CD4-positive, CD25-positive, alpha-beta regulatory T cell (primary cell): ENCODE results near the gene CNTN4. TPM values are rescaled to one million over a fixed set of nuclear protein-coding genes. Genes with fewer than 3 reads are reported as not detected.

Source experiments
- ATAC-seq, 2 donors: fragments of 150-1000 bp; cut with Tn5 transposase; one replicate each; pipeline ENCODE4 v1.10.0; 2021; ENCODE audit warnings: low read depth in 2 of 2, moderate number of reproducible peaks in 2 of 2, moderate library complexity in 1 of 2
- DNase-seq, 3 donors: peaks; one replicate each; pipeline versions ENCODE4 v3.0.0 to v3.0.0-alpha.2; 2012 to 2022; ENCODE audit warnings: mixed read lengths in 1 of 3
- H3K27ac ChIP-seq: one replicate; pipeline ENCODE4 v1.7.0; 2013; ENCODE audit warnings: mild to moderate bottlenecking, low read length; ENCODE audit not compliant: insufficient read depth, poor library complexity, severe bottlenecking
- H3K27me3 ChIP-seq: one replicate; pipeline ENCODE4 v1.7.0; 2013; ENCODE audit warnings: low read length; ENCODE audit not compliant: control insufficient read depth, insufficient read depth
- H3K36me3 ChIP-seq: one replicate; pipeline ENCODE4 v1.7.0; 2013; ENCODE audit warnings: mild to moderate bottlenecking, low read length, moderate library complexity; ENCODE audit not compliant: control insufficient read depth, insufficient read depth
- H3K4me1 ChIP-seq: 2 replicates; pipeline ENCODE4 v1.7.0; 2013; ENCODE audit warnings: mild to moderate bottlenecking, low read length; ENCODE audit not compliant: insufficient read depth, control insufficient read depth, poor library complexity, severe bottlenecking
- H3K4me3 ChIP-seq: one replicate; pipeline ENCODE4 v1.7.0; 2013; ENCODE audit warnings: low read depth, mild to moderate bottlenecking, low read length, moderate library complexity
- H3K9me3 ChIP-seq, 2 experiments: 1 replicate in 1 of 2; 2 replicates in 1 of 2; pipeline ENCODE4 v1.7.0; 2013; ENCODE audit warnings: low read length in 2 of 2, mild to moderate bottlenecking in 1 of 2, moderate library complexity in 1 of 2; ENCODE audit not compliant: control insufficient read depth in 2 of 2
- H3K27ac Mint-ChIP-seq, 3 donors: one replicate each; pipeline ENCODE4 v1.8.0; 2020 to 2022; ENCODE audit warnings: mild to moderate bottlenecking in 3 of 3, mixed read lengths in 3 of 3, moderate library complexity in 2 of 3
- H3K27me3 Mint-ChIP-seq: one replicate; pipeline ENCODE4 v1.8.0; 2022; ENCODE audit warnings: mild to moderate bottlenecking, mixed read lengths
- H3K36me3 Mint-ChIP-seq: one replicate; pipeline ENCODE4 v1.8.0; 2020; ENCODE audit warnings: mixed read lengths
- H3K4me1 Mint-ChIP-seq, 4 donors: one replicate each; pipeline ENCODE4 v1.8.0; 2020 to 2022; ENCODE audit warnings: mixed read lengths in 4 of 4, mild to moderate bottlenecking in 1 of 4
- H3K4me3 Mint-ChIP-seq, 4 donors: one replicate each; pipeline ENCODE4 v1.8.0; 2020 to 2022; ENCODE audit warnings: mild to moderate bottlenecking in 4 of 4, mixed read lengths in 4 of 4, moderate library complexity in 3 of 4
- H3K9me3 Mint-ChIP-seq, 7 donors: one replicate each; pipeline ENCODE4 v1.8.0; 2020 to 2022; ENCODE audit warnings: mixed read lengths in 7 of 7, mild to moderate bottlenecking in 3 of 7, moderate library complexity in 2 of 7
- polyA plus RNA-seq, 4 donors: library from polyadenylated mRNA; unstranded; fragments of 300-500 nt; fragmentation: Illumina TruSeq; gene quantifications; one replicate each; pipeline ENCODE4 v1.2.3, GENCODE V29; 2021
- total RNA-seq: library from RNA; stranded (reverse); gene quantifications from one replicate; pipeline ENCODE4 v1.2.3, GENCODE V29; 2022

The CNTN4 gene
- total and polyA plus RNA-seq, 5 donors from 2014 or later: not detected

DNA sequence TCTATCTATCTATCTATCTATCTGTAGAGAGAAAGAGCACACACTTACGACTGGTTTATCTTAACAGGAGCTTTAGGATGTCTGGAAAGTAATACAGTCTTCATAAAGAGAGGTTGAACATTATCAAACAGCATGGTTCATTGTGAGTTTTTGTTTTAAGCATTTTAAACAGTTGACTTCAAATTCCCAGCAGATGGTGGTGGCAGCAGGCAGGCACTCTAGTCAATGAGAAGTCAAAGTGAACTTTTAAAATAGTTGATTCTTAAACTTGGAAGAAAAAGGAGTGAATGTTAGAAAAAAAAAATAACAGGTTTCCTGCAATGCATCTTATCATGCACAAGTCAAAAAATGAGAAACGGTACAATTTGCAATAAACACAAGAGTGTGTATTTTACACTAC is 578.8 kb downstream of the CNTN4 start:
- H3K36me3 ChIP-seq: no peaks in the 10 kb centered on the region
- Mint-ChIP-seq H3K27ac (no peak overlapping the region), H3K4me3 (no peak overlapping the region), H3K27me3 (no peaks in the 10 kb centered on the region), H3K36me3 (no peaks in the 10 kb centered on the region), H3K9me3 (peaks cover 0 to 9% (median 0%) of the 10 kb centered on the region in 7 donors), H3K4me1 (no peaks in the 10 kb centered on the region)
- H3K27ac ChIP-seq: no peak overlapping the region
- H3K9me3 ChIP-seq: no peaks in the 10 kb centered on the region
- ATAC-seq: no peak
- no peaks in the 10 kb centered on the region for H3K27me3 ChIP-seq
- H3K4me1 ChIP-seq: no peaks in the 10 kb centered on the region
- H3K4me3 ChIP-seq: no peak overlapping the region
- no peak for DNase-seq

DNA sequence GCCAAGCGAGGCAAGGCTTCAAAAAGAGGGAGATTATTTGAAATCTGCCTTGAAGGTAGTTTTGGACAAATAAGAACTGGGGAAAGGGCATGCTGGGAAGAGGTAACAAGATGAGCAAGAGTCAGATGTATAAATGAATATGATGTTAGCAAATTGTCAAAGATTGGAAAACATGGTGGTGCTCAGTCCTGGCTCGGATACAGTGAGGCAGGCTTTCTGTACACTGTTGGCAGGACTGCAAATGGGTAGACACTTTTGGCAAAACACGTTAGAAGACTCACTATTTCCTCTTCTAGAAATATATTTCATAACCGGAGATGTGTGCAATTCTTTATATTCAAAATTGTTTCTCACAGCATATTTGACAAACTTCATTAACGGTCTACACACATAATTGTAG is 581.6 kb downstream of the CNTN4 start:
- Histone ChIP-seq H3K27me3 (no peaks in the 10 kb centered on the region), H3K36me3 (no peaks in the 10 kb centered on the region), H3K27ac (no peak overlapping the region), H3K9me3 (no peaks in the 10 kb centered on the region), H3K4me3 (no peak overlapping the region), H3K4me1 (no peaks in the 10 kb centered on the region)
- H3K4me3 Mint-ChIP-seq: no peak overlapping the region
- no peaks in the 10 kb centered on the region for H3K4me1 Mint-ChIP-seq
- H3K9me3 Mint-ChIP-seq: peaks cover 0 to 7% (median 0%) of the 10 kb centered on the region in 7 donors
- H3K27ac Mint-ChIP-seq: no peak overlapping the region
- no peaks in the 10 kb centered on the region for H3K27me3 Mint-ChIP-seq
- ATAC-seq: no peak
- no peaks in the 10 kb centered on the region for H3K36me3 Mint-ChIP-seq
- DNase-seq: no peak

DNA sequence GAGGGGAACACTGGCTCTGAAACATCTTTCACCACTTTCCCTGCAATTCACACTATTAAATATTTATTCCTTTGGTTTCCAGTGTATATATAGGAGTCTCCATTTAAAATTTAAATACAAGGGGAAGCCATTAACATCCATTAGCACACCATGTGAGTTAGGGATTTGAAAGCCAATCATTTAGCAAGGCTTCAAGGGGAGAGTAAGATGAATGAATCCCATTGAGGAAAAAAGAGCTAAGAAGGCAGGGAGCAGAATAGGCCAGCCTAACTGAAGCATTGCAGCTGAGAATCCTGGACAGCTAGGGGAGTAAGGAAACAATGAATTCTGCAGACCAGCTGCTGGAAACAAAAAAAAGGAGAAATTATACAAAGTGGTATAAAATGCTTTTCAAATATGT is 585.4 kb downstream of the CNTN4 start:
- ATAC-seq (no peak), DNase-seq (no peak)
- H3K27me3 ChIP-seq: no peaks in the 10 kb centered on the region
- no peak overlapping the region for H3K4me3 ChIP-seq
- no peak overlapping the region for H3K27ac ChIP-seq
- H3K4me3 Mint-ChIP-seq: peak overlapping the region in 1 of 4 donors; percentile 85
- peaks cover 0 to 7% (median 0%) of the 10 kb centered on the region in 7 donors for H3K9me3 Mint-ChIP-seq
- H3K4me1 ChIP-seq: no peaks in the 10 kb centered on the region
- H3K36me3 Mint-ChIP-seq: no peaks in the 10 kb centered on the region
- H3K9me3 ChIP-seq: no peaks in the 10 kb centered on the region
- H3K36me3 ChIP-seq: no peaks in the 10 kb centered on the region
- no peak overlapping the region for H3K27ac Mint-ChIP-seq
- no peaks in the 10 kb centered on the region for H3K4me1 Mint-ChIP-seq
- H3K27me3 Mint-ChIP-seq: no peaks in the 10 kb centered on the region

DNA sequence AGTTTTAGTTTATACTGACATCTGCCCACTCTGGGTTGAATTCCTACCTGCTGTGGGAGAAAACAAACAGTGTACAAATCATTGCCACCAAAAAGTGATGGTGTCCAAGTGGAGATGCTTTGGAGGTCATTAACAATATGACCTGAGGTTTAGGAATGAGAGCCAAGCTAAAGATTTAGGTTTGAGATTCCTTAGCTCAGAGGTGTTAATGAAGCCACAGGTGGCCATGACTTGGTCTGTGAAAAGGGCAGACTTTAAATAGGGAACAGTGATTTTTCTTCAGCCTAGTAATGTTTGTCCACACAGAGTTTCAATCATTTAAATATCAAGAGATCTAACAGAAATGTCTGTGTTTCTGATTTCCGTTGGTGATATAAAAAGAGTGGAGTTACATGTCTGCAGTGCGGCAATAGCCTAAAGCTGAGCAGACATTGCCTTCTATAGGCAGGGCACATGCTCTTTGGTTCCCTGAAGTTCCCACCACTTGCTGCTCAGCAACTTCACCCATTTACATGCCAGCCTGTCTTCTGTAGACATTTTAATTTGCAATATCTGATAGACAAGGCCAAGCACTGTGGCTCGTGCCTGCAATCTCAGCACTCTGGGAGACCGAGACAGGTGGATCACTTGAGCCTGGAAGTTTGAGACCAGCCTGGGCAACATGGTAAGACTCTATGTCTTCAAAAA is 588.3 kb downstream of the CNTN4 start:
- Histone ChIP-seq H3K4me3 (no peak overlapping the region), H3K4me1 (no peaks in the 10 kb centered on the region), H3K9me3 (no peaks in the 10 kb centered on the region), H3K36me3 (no peaks in the 10 kb centered on the region), H3K27me3 (no peaks in the 10 kb centered on the region), H3K27ac (no peak overlapping the region)
- Mint-ChIP-seq H3K9me3 (peaks cover 0 to 3% (median 0%) of the 10 kb centered on the region in 7 donors), H3K4me1 (no peaks in the 10 kb centered on the region), H3K4me3 (no peak overlapping the region), H3K27me3 (no peaks in the 10 kb centered on the region), H3K36me3 (no peaks in the 10 kb centered on the region), H3K27ac (no peak overlapping the region)
- no peak for DNase-seq
- no peak for ATAC-seq

DNA sequence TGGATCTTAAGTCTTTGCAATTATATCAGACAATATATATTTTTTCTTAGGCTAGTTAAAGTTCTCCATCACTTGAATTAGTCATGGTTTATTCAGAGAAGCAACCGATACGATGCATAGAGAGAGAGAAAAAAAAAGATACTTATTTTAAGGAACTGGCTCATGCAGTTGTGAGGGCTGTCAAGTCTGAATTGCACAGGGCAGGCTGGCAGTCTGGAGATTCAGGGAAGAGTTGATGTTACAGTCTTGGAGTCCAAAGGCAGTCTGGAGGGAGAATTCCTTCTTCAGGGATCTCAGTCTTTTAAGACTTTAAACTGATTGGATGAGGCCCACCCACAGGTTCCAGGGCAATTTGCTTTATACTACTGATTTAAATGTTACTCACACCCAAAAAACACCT is 598.9 kb downstream of the CNTN4 start:
- Histone ChIP-seq H3K27ac (no peak overlapping the region), H3K4me3 (no peak overlapping the region), H3K9me3 (no peaks in the 10 kb centered on the region), H3K4me1 (no peaks in the 10 kb centered on the region), H3K27me3 (no peaks in the 10 kb centered on the region), H3K36me3 (no peaks in the 10 kb centered on the region)
- ATAC-seq: no peak
- Mint-ChIP-seq H3K4me3 (no peak overlapping the region), H3K4me1 (no peaks in the 10 kb centered on the region), H3K27ac (no peak overlapping the region), H3K36me3 (no peaks in the 10 kb centered on the region), H3K9me3 (peaks cover 0 to 3% (median 2%) of the 10 kb centered on the region in 7 donors), H3K27me3 (no peaks in the 10 kb centered on the region)
- DNase-seq: no peak

DNA sequence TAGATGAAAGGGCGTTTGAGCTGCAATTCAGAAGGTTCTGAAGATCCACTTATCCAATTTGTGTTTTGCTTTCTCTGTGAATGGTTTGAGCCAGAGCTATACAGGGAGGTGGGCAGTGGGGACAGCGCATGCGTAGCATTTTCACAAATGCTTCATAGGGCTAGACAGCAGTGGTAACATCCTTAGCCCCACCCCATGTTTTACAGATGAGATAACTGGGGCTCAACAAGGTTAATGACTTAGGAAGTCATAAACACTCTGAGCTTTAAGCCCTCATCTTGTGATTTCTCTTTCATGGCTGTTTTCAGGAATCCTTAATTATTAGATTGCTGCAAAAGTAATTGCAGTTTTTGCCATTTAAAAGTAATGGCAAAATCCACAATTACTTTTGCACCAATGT is 602.8 kb downstream of the CNTN4 start:
- Mint-ChIP-seq H3K27me3 (no peaks in the 10 kb centered on the region), H3K4me1 (no peaks in the 10 kb centered on the region), H3K9me3 (no peaks in the 10 kb centered on the region), H3K27ac (no peak overlapping the region), H3K36me3 (no peaks in the 10 kb centered on the region), H3K4me3 (no peak overlapping the region)
- Histone ChIP-seq H3K27me3 (no peaks in the 10 kb centered on the region), H3K27ac (no peak overlapping the region), H3K9me3 (no peaks in the 10 kb centered on the region), H3K4me3 (no peak overlapping the region), H3K36me3 (no peaks in the 10 kb centered on the region), H3K4me1 (no peaks in the 10 kb centered on the region)
- DNase-seq (no peak), ATAC-seq (no peak)

DNA sequence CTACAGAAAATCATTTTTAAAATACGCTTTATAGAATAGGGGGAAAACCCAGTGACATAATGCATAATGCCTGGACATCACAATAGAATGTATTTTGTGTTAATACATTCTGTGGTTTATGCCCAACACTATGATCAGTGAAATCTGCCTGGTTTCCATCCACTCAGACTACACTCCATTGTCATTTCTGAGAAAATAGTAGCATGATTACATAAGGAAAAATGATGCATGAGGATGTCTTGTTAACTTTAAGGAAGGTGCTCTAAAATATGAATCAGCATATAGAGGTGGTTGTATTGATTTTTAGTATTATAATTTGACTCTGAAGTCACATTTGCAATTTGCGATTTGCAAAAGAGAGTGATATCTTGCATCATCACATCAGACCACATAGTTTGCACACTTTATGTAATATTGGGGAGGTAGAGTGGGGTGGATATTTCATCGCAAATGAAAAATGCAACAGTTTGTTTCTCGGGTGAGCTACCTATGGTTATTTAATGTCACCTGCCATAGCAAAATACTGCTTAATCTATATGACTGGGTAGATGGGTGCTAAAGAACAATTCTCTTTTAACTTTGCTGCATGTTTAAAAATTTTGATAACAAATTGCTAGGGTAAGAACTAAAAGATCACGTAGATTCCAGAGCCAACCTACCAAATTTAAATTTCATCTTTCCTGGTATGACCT is 607.6 kb downstream of the CNTN4 start:
- Mint-ChIP-seq H3K27me3 (no peaks in the 10 kb centered on the region), H3K9me3 (peaks cover 0 to 2% (median 0%) of the 10 kb centered on the region in 7 donors), H3K4me3 (no peak overlapping the region), H3K4me1 (no peaks in the 10 kb centered on the region), H3K36me3 (no peaks in the 10 kb centered on the region), H3K27ac (no peak overlapping the region)
- H3K36me3 ChIP-seq: no peaks in the 10 kb centered on the region
- no peak overlapping the region for H3K27ac ChIP-seq
- no peaks in the 10 kb centered on the region for H3K4me1 ChIP-seq
- ATAC-seq: no peak
- no peaks in the 10 kb centered on the region for H3K27me3 ChIP-seq
- H3K4me3 ChIP-seq: no peak overlapping the region
- peak in 1 of 3 donors; percentile 1 for DNase-seq
- H3K9me3 ChIP-seq: no peaks in the 10 kb centered on the region

DNA sequence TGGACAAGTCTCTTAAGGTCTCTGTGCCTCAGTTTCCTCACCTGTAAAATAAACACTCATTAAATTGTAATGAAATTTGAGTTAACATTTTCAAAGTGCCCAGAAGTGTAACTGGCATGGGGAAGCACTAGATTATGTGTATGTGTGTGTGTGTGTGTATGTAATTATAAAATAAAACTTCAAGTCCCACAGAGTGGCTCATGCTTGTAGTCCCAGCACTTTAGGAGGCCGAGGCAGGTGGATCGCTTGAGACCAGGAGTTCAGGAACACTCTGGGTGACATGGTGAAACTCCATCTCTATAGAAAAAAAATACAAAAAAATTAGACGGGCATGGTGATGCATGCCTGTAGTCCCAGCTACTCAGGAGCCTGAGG is 608.2 kb downstream of the CNTN4 start:
- Mint-ChIP-seq H3K4me3 (no peak overlapping the region), H3K27ac (no peak overlapping the region), H3K4me1 (no peaks in the 10 kb centered on the region), H3K9me3 (peaks cover 0 to 2% (median 0%) of the 10 kb centered on the region in 7 donors), H3K36me3 (no peaks in the 10 kb centered on the region), H3K27me3 (no peaks in the 10 kb centered on the region)
- Histone ChIP-seq H3K36me3 (no peaks in the 10 kb centered on the region), H3K9me3 (no peaks in the 10 kb centered on the region), H3K27ac (no peak overlapping the region), H3K4me3 (no peak overlapping the region), H3K4me1 (no peaks in the 10 kb centered on the region), H3K27me3 (no peaks in the 10 kb centered on the region)
- ATAC-seq (no peak), DNase-seq (no peak)
